Measurements from ENCODE around the gene BCR.

DNA sequence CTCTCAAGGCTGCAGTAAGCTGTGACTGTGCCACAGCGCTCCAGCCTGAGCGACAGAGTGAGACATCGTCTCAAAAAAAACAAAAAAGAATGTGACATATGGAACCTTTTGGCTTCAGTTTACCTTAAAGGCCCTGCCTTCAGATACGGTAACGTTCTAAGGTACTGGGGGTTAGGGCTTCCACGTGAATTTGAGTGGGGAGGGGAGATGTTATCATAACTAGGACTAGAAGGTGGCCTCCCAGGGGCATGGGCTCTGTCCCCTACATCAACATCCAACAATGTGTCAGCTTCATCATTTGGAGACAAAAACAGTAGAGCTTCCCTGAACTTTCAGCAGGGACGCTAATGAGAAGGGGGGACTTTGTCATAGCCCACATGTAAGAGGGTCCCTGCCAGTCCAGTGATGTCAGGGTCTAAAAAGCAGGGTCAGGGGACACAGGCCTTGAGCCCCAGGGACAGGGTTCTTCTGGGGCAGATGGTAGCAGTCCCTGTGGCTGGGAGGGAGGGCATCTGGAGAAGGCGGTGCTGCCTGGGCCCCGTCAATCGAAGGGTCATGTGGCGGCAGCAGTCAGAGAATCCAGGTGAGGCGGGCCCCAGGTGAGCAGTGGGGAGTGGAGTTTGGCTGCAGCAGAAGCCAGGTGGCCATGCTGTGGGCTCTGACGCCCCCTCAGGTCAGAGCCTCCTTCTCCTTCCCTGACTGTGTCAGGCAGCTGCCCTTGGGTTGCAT, 79.8 kb downstream of the BCR start:
- TF ChIP-seq, protein P1, sequence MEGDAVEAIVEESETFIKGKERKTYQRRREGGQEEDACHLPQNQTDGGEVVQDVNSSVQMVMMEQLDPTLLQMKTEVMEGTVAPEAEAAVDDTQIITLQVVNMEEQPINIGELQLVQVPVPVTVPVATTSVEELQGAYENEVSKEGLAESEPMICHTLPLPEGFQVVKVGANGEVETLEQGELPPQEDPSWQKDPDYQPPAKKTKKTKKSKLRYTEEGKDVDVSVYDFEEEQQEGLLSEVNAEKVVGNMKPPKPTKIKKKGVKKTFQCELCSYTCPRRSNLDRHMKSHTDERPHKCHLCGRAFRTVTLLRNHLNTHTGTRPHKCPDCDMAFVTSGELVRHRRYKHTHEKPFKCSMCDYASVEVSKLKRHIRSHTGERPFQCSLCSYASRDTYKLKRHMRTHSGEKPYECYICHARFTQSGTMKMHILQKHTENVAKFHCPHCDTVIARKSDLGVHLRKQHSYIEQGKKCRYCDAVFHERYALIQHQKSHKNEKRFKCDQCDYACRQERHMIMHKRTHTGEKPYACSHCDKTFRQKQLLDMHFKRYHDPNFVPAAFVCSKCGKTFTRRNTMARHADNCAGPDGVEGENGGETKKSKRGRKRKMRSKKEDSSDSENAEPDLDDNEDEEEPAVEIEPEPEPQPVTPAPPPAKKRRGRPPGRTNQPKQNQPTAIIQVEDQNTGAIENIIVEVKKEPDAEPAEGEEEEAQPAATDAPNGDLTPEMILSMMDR (IDR thresholded peaks at IDR 0.05; ENCODE audit: low read depth, low read length, poor library complexity, severe bottlenecking): no peak
- TF ChIP-seq EZH2phosphoT487 (IDR thresholded peaks at IDR 0.05; ENCODE audit: borderline replicate concordance, low read length): no peak

All from DOHH2 (cell line).